HCT116 (cell line): ENCODE data around the gene EHBP1.

ENCODE experiments used
- ATF3 ChIP-seq: IDR thresholded peaks from 2 replicates; pipeline ENCODE4 v1.6.1; 2012
- EZH2 ChIP-seq: fragments of 200-600 bp; sonication (generic); IDR thresholded peaks from 2 replicates; pipeline ENCODE4 v1.6.1; 2017; ENCODE audit warnings: antibody characterized with exemption, mixed run types
- EZH2phosphoT487 ChIP-seq: fragments of 200-600 bp; IDR thresholded peaks from 2 replicates; pipeline ENCODE4 v1.6.1; 2018; ENCODE audit warnings: antibody characterized with exemption, borderline replicate concordance
- FOSL1 ChIP-seq: IDR thresholded peaks from 2 replicates; pipeline ENCODE4 v1.6.1; 2012; ENCODE audit warnings: low read depth
- JUND ChIP-seq: IDR thresholded peaks from 2 replicates; pipeline ENCODE4 v1.6.1; 2012
- POLR2A ChIP-seq: IDR thresholded peaks from 2 replicates; pipeline ENCODE4 v1.7.0; 2011; ENCODE audit warnings: borderline replicate concordance; ENCODE audit not compliant: insufficient read depth, insufficient read length; ENCODE audit errors: extremely low read depth
- POLR2AphosphoS5 ChIP-seq: IDR thresholded peaks from 2 replicates; pipeline ENCODE4 v1.6.1; 2011; ENCODE audit warnings: mild to moderate bottlenecking, low read depth, low read length, moderate library complexity
- RAD21 ChIP-seq: IDR thresholded peaks from 2 replicates; pipeline ENCODE4 v1.6.1; 2012; ENCODE audit warnings: low read depth, mild to moderate bottlenecking
- REST ChIP-seq: IDR thresholded peaks from 2 replicates; pipeline ENCODE4 v1.6.1; 2012; ENCODE audit warnings: low read depth
- SP1 ChIP-seq: IDR thresholded peaks from 2 replicates; pipeline ENCODE4 v1.6.1; 2012; ENCODE audit warnings: low read depth
- ZNF274 ChIP-seq: fragments of 200-500 bp; sonication (Bioruptor generic); IDR thresholded peaks from 2 replicates; pipeline ENCODE4 v1.6.1; 2014; ENCODE audit warnings: mild to moderate bottlenecking, low read depth, low read length, inconsistent platforms
- TF ChIP-seq, protein P1 (sequence below), 3 experiments: fragments of 200-600 bp in 1 of 3; sonication (generic) in 1 of 3; IDR thresholded peaks in 2 of 3; conservative IDR thresholded peaks in 1 of 3; 2 replicates each; pipeline ENCODE4 v1.5.1; 2012 to 2017; ENCODE audit warnings: low read depth in 2 of 3, low read length in 2 of 3, antibody characterized with exemption in 1 of 3, borderline replicate concordance in 1 of 3, control low read depth in 1 of 3, mild to moderate bottlenecking in 1 of 3, mixed read lengths in 1 of 3, mixed run types in 1 of 3, moderate library complexity in 1 of 3; ENCODE audit not compliant: insufficient read depth in 1 of 3
- TF ChIP-seq, protein P2 (sequence below): IDR thresholded peaks from 2 replicates; pipeline ENCODE4 v1.6.1; 2011; ENCODE audit warnings: mild to moderate bottlenecking, low read length, moderate library complexity; ENCODE audit not compliant: insufficient replicate concordance; ENCODE audit errors: extremely low read depth
- TF ChIP-seq, protein P3 (sequence below): IDR thresholded peaks from 2 replicates; pipeline ENCODE4 v1.6.1; 2012

GRCh38 chr2:63064661-63065060 is 359.1 kb downstream of the EHBP1 start:
- TF ChIP-seq, protein P1, sequence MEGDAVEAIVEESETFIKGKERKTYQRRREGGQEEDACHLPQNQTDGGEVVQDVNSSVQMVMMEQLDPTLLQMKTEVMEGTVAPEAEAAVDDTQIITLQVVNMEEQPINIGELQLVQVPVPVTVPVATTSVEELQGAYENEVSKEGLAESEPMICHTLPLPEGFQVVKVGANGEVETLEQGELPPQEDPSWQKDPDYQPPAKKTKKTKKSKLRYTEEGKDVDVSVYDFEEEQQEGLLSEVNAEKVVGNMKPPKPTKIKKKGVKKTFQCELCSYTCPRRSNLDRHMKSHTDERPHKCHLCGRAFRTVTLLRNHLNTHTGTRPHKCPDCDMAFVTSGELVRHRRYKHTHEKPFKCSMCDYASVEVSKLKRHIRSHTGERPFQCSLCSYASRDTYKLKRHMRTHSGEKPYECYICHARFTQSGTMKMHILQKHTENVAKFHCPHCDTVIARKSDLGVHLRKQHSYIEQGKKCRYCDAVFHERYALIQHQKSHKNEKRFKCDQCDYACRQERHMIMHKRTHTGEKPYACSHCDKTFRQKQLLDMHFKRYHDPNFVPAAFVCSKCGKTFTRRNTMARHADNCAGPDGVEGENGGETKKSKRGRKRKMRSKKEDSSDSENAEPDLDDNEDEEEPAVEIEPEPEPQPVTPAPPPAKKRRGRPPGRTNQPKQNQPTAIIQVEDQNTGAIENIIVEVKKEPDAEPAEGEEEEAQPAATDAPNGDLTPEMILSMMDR (IDR thresholded peaks at IDR 0.05 in 2 of 3, conservative IDR thresholded peaks at IDR 0.05 in 1 of 3; ENCODE audit: borderline replicate concordance in 1 of 3, insufficient read depth in 1 of 3, low read depth in 2 of 3, low read length in 2 of 3), result no peak
- TF ChIP-seq EZH2phosphoT487, result no peak
- no peak for TF ChIP-seq ATF3
- no peak for TF ChIP-seq JUND
- TF ChIP-seq POLR2AphosphoS5, result no peak
- no peak for TF ChIP-seq EZH2
- TF ChIP-seq SP1, result no peak
- TF ChIP-seq, protein P2, sequence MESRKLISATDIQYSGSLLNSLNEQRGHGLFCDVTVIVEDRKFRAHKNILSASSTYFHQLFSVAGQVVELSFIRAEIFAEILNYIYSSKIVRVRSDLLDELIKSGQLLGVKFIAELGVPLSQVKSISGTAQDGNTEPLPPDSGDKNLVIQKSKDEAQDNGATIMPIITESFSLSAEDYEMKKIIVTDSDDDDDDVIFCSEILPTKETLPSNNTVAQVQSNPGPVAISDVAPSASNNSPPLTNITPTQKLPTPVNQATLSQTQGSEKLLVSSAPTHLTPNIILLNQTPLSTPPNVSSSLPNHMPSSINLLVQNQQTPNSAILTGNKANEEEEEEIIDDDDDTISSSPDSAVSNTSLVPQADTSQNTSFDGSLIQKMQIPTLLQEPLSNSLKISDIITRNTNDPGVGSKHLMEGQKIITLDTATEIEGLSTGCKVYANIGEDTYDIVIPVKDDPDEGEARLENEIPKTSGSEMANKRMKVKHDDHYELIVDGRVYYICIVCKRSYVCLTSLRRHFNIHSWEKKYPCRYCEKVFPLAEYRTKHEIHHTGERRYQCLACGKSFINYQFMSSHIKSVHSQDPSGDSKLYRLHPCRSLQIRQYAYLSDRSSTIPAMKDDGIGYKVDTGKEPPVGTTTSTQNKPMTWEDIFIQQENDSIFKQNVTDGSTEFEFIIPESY, result no peak
- TF ChIP-seq POLR2A, result no peak
- no peak for TF ChIP-seq REST
- no peak for TF ChIP-seq RAD21
- TF ChIP-seq, protein P3, sequence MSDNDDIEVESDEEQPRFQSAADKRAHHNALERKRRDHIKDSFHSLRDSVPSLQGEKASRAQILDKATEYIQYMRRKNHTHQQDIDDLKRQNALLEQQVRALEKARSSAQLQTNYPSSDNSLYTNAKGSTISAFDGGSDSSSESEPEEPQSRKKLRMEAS, result no peak
- no peak for TF ChIP-seq FOSL1
- no peak for TF ChIP-seq ZNF274
